Measurements from ENCODE around the gene TMEM60. TPM values are rescaled to one million over a fixed set of nuclear protein-coding genes. Genes with fewer than 3 reads are reported as not detected.

The TMEM60 gene
- total and polyA plus RNA-seq, 2 of the 13 experiments (the other 11 are each of a cell fraction or from before 2014, with no cell fraction given), result 25.6 to 27.7 TPM

- TF ChIP-seq DZIP1 (CRISPR knock-in tag; IDR thresholded peaks at IDR 0.05), result 0 out of 2 replicates have a peak, but pooled peaks have one; percentile 41
- TF ChIP-seq NFAT5 (CRISPR knock-in tag; IDR thresholded peaks at IDR 0.05), result no peak
- no peak; the same call in 1 of the 2 replicates for TF ChIP-seq ZNF232 (CRISPR knock-in tag; IDR thresholded peaks at IDR 0.05; ENCODE audit: borderline replicate concordance)
- TF ChIP-seq ZC3H4 (CRISPR knock-in tag; IDR thresholded peaks at IDR 0.05; ENCODE audit: borderline replicate concordance), result no peak
- no peak for TF ChIP-seq NR2F1 (CRISPR knock-in tag; IDR thresholded peaks at IDR 0.05)
- TF ChIP-seq ZBTB43 (CRISPR knock-in tag; conservative IDR thresholded peaks at IDR 0.05), result no peak
- TF ChIP-seq ELF3 (CRISPR knock-in tag; IDR thresholded peaks at IDR 0.05), result no peak; the same call in 1 of the 2 replicates
- no peak for TF ChIP-seq ZNF749 (CRISPR knock-in tag; IDR thresholded peaks at IDR 0.05; ENCODE audit: borderline replicate concordance)
- TF ChIP-seq HCFC1 (IDR thresholded peaks at IDR 0.05; ENCODE audit: low read depth, low read length), result no peak
- no peak for TF ChIP-seq FOXJ3 (CRISPR knock-in tag; IDR thresholded peaks at IDR 0.05; ENCODE audit: borderline replicate concordance)
- TF ChIP-seq HDAC1 (CRISPR knock-in tag; IDR thresholded peaks at IDR 0.05), result peak; percentile 78
- no peak for TF ChIP-seq MZF1 (CRISPR knock-in tag; IDR thresholded peaks at IDR 0.05; ENCODE audit: borderline replicate concordance)
- no peak for TF ChIP-seq ZSCAN25 (CRISPR knock-in tag; IDR thresholded peaks at IDR 0.05)
- peak; percentile 60; the same call in 1 of the 2 replicates for TF ChIP-seq KDM5B (CRISPR knock-in tag; IDR thresholded peaks at IDR 0.05; ENCODE audit: borderline replicate concordance)
- no peak; the same call in 1 of the 2 replicates for TF ChIP-seq ARID2 (CRISPR knock-in tag; IDR thresholded peaks at IDR 0.05; ENCODE audit: borderline replicate concordance)
- TF ChIP-seq MYC (CRISPR knock-in tag; IDR thresholded peaks at IDR 0.05; ENCODE audit: borderline replicate concordance), result no peak
- no peak for TF ChIP-seq KLF16 (CRISPR knock-in tag; IDR thresholded peaks at IDR 0.05)
- no peak for TF ChIP-seq PLRG1 (conservative IDR thresholded peaks at IDR 0.05)
Observed at GRCh38 chr7:77797734-77798393, 370 bp downstream of the TMEM60 start (continued).

All from HepG2 (cell line).